Lower leg skin (tissue), 4 donors: ENCODE data around the gene ADAMTS6. TPM values are rescaled to one million over a fixed set of nuclear protein-coding genes. Genes with fewer than 3 reads are reported as not detected.

ENCODE experiments used
- DNase-seq, 2 donors: peaks; one replicate each; pipeline ENCODE4 v3.0.0-alpha.2; 2019; ENCODE audit warnings: low spot score in 2 of 2
- H3K4me3 ChIP-seq: fragments of 200-600 bp; sonication (generic); 2 replicates; pipeline ENCODE4 v1.5.1; 2017; ENCODE audit warnings: mild to moderate bottlenecking, low read depth; ENCODE audit not compliant: poor library complexity, severe bottlenecking
- CTCF ChIP-seq, 3 donors: fragments of 450-650 bp; IDR thresholded peaks; one replicate each; pipeline ENCODE4 v1.5.1; 2016; ENCODE audit warnings: antibody characterized with exemption in 3 of 3, mild to moderate bottlenecking in 3 of 3, moderate library complexity in 2 of 3
- POLR2A ChIP-seq, 2 donors: fragments of 450-650 bp; IDR thresholded peaks; one replicate each; pipeline ENCODE4 v1.6.1; 2016 to 2017; ENCODE audit warnings: antibody characterized with exemption in 2 of 2, mild to moderate bottlenecking in 1 of 2, moderate library complexity in 1 of 2
- WGBS, 2 donors: methylation state at CpG; one replicate each; pipeline ENCODE4 v1.1.5; 2018; 5-methylcytosine and 5-hydroxymethylcytosine counted together
- intact Hi-C: fragments of 100-400 bp; cut with DNase I; formaldehyde crosslinking; loops from one replicate; pipeline ENCODE4 v1.15.0; 2023; ENCODE audit warnings: low total_unique reads
- total RNA-seq, 4 donors: library from RNA; depleted of rRNA; stranded (reverse); fragments of >200 nt; gene quantifications; one replicate each; pipeline ENCODE4 v1.1.0, GENCODE V29; 2016

The ADAMTS6 gene
- total RNA-seq, 4 donors from 2014 or later: 0.42 to 1.1 (median 0.82) TPM

- no peak overlapping the region for H3K4me3 ChIP-seq
- DNase-seq: no peak
- 86 to 89% methylated on average over 2 of the region's 2 CpGs for WGBS, 2 donors
- intact Hi-C loops: no loop called here
- TF ChIP-seq CTCF (IDR thresholded peaks at IDR 0.05): no peak
- TF ChIP-seq POLR2A (IDR thresholded peaks at IDR 0.05): no peak
Measured at GRCh38 chr5:65117525-65117924, 364.2 kb downstream of the ADAMTS6 start.

- intact Hi-C loops: no loop called here
- no peak for DNase-seq
- WGBS, 2 donors: 72 to 84% methylated on average over 2 of the region's 2 CpGs
- H3K4me3 ChIP-seq: no peak overlapping the region
- TF ChIP-seq POLR2A (IDR thresholded peaks at IDR 0.05): no peak
- TF ChIP-seq CTCF (IDR thresholded peaks at IDR 0.05): no peak
Measured at GRCh38 chr5:65113771-65114170, 367.9 kb downstream of the ADAMTS6 start.

- no peak for DNase-seq
- 86 to 87% methylated on average over 12 of the region's 12 CpGs for WGBS, 2 donors
- intact Hi-C loops: no loop called here
- H3K4me3 ChIP-seq: no peak overlapping the region
- TF ChIP-seq POLR2A (IDR thresholded peaks at IDR 0.05) (no peak), CTCF (IDR thresholded peaks at IDR 0.05) (no peak)
Measured at GRCh38 chr5:65111961-65112658, 369.6 kb downstream of the ADAMTS6 start.

GRCh38 chr5:65108786-65109743 is 372.7 kb downstream of the ADAMTS6 start:
- intact Hi-C loops: no loop called here
- TF ChIP-seq POLR2A (IDR thresholded peaks at IDR 0.05) (no peak), CTCF (IDR thresholded peaks at IDR 0.05) (no peak)
- WGBS, 2 donors: 57 to 62% methylated on average over 3 of the region's 3 CpGs
- no peak overlapping the region for H3K4me3 ChIP-seq
- no peak for DNase-seq

GRCh38 chr5:65105301-65105700 is 376.4 kb downstream of the ADAMTS6 start:
- intact Hi-C loops: no loop called here
- DNase-seq: no peak
- H3K4me3 ChIP-seq: no peak overlapping the region
- 94% methylated on average over 4 of the region's 4 CpGs for WGBS, 2 donors
- TF ChIP-seq POLR2A (IDR thresholded peaks at IDR 0.05) (no peak), CTCF (IDR thresholded peaks at IDR 0.05) (no peak)
